Ishikawa (cell line): Measurements from ENCODE around the gene HOXB2.

Experiments used
- CREB1 ChIP-seq: IDR thresholded peaks from 2 replicates; pipeline ENCODE4 v1.6.1; 2012; ENCODE audit warnings: low read depth
- EP300 ChIP-seq: IDR thresholded peaks from 2 replicates; pipeline ENCODE4 v1.6.1; 2012; ENCODE audit warnings: borderline replicate concordance
- FOXM1 ChIP-seq: IDR thresholded peaks from 2 replicates; pipeline ENCODE4 v1.6.1; 2012; ENCODE audit warnings: low read depth, borderline replicate concordance
- MAX ChIP-seq: IDR thresholded peaks from 2 replicates; pipeline ENCODE4 v1.6.1; 2012
- NFIC ChIP-seq: IDR thresholded peaks from 2 replicates; pipeline ENCODE4 v1.6.1; 2012
- RAD21 ChIP-seq: IDR thresholded peaks from 2 replicates; pipeline ENCODE4 v1.6.1; 2012; ENCODE audit warnings: low read depth
- REST ChIP-seq: IDR thresholded peaks from 2 replicates; pipeline ENCODE4 v1.6.1; 2012; ENCODE audit warnings: low read depth, mild to moderate bottlenecking
- TAF1 ChIP-seq: IDR thresholded peaks from 2 replicates; pipeline ENCODE4 v1.6.1; 2012; ENCODE audit warnings: low read depth, mild to moderate bottlenecking
- USF1 ChIP-seq: IDR thresholded peaks from 2 replicates; pipeline ENCODE4 v1.6.1; 2012
- ZBTB7A ChIP-seq: IDR thresholded peaks from 2 replicates; pipeline ENCODE4 v1.6.1; 2012; ENCODE audit warnings: low read depth

- TF ChIP-seq USF1 (no peak), FOXM1 (no peak), CREB1 (no peak), REST (no peak), NFIC (no peak), ZBTB7A (no peak), RAD21 (no peak), TAF1 (no peak), MAX (no peak), EP300 (no peak)
Measured at GRCh38 chr17:48579471-48579759, 34.5 kb upstream of the HOXB2 start.
